K562 (cell line): Measurements from ENCODE around the gene C3AR1.

ENCODE experiments used
- EZH2 ChIP-seq: IDR thresholded peaks from 2 replicates; pipeline ENCODE4 v1.6.1; 2012; ENCODE audit warnings: low read depth, mild to moderate bottlenecking, inconsistent platforms, low read length, borderline replicate concordance
- HDAC3 ChIP-seq: fragments of 450-650 bp; IDR thresholded peaks from 2 replicates; pipeline ENCODE4 v1.6.1; 2018; ENCODE audit warnings: borderline replicate concordance, mild to moderate bottlenecking, moderate library complexity; ENCODE audit not compliant: partially characterized antibody
- SMARCA4 ChIP-seq: fragments of 450-650 bp; IDR thresholded peaks from 2 replicates; pipeline ENCODE4 v1.6.1; 2016
- ZC3H8 ChIP-seq: fragments of 450-650 bp; IDR thresholded peaks from 2 replicates; pipeline ENCODE4 v1.6.1; 2017

DNA sequence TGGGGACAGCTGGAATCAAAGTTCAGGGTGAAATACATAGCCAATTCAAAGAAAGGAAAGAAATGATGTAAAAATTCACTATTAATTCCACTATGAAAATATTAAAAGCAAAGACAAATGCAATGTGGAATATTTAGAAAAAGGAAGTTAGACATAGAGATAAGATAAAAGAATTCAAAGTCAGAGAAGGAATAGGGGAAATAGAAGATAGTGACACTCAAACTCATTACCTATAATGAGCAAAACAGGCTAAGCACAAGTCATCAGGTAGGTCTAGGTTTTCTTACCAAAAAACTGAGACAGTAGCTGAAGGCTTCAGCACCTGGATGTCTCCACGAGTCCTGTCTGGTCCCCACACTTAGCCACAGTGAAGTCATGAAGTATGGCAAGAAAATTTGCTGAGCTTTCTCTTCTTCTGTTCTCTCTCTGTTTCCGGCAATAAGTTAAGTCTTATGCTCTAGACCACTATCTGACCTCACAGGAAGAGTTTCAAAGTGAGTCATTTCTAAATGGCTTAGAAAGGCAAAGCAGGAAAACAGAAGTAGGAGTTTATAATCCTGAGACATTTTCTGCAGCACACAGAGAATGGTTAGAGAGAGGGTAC, at the start of gene C3AR1:
- TF ChIP-seq HDAC3: no peak
- TF ChIP-seq ZC3H8: no peak
- TF ChIP-seq SMARCA4: peak; percentile 83
- TF ChIP-seq EZH2: no peak
